Spleen (tissue), 7 donors: ENCODE results near the gene BRD3OS.

Experiments
- POLR2A ChIP-seq, 3 donors: fragments of 450-650 bp; IDR thresholded peaks; one replicate each; pipeline ENCODE4 v1.5.1; 2017; ENCODE audit warnings: antibody characterized with exemption in 3 of 3, mild to moderate bottlenecking in 1 of 3
- POLR2AphosphoS5 ChIP-seq, 3 donors: sonication (generic); formaldehyde crosslinking; IDR thresholded peaks; one replicate each; pipeline ENCODE4 v1.5.1; 2017; ENCODE audit warnings: antibody characterized with exemption in 3 of 3
- TF ChIP-seq, protein P1 (sequence below), 11 experiments: fragments of 200-600 bp in 7 of 11; fragments of 450-650 bp in 4 of 11; sonication (generic) in 4 of 11; IDR thresholded peaks in 8 of 11; conservative IDR thresholded peaks in 3 of 11; 1 replicate in 7 of 11; 2 replicates in 4 of 11; pipeline versions ENCODE4 v1.4.0 to v1.8.0; 2016 to 2021; ENCODE audit warnings: antibody characterized with exemption in 11 of 11, inconsistent platforms in 4 of 11, mild to moderate bottlenecking in 1 of 11
- donor health status: DM: no; HTN: no; CAD: no; lungs with moderate emphysema.
- donor health status: DM: no; HTN: no; CAD: no.
- donor health status: DM: no; HTN: no; CAD: no.

- TF ChIP-seq, protein P1, sequence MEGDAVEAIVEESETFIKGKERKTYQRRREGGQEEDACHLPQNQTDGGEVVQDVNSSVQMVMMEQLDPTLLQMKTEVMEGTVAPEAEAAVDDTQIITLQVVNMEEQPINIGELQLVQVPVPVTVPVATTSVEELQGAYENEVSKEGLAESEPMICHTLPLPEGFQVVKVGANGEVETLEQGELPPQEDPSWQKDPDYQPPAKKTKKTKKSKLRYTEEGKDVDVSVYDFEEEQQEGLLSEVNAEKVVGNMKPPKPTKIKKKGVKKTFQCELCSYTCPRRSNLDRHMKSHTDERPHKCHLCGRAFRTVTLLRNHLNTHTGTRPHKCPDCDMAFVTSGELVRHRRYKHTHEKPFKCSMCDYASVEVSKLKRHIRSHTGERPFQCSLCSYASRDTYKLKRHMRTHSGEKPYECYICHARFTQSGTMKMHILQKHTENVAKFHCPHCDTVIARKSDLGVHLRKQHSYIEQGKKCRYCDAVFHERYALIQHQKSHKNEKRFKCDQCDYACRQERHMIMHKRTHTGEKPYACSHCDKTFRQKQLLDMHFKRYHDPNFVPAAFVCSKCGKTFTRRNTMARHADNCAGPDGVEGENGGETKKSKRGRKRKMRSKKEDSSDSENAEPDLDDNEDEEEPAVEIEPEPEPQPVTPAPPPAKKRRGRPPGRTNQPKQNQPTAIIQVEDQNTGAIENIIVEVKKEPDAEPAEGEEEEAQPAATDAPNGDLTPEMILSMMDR (IDR thresholded peaks at IDR 0.05 in 8 of 11, conservative IDR thresholded peaks at IDR 0.05 in 3 of 11) = no peak
- no peak for TF ChIP-seq POLR2A (IDR thresholded peaks at IDR 0.05)
- TF ChIP-seq POLR2AphosphoS5 (IDR thresholded peaks at IDR 0.05) = no peak
Measured at GRCh38 chr9:134073500-134073899, 48.2 kb downstream of the BRD3OS start.
